GM12874 (cell line): ENCODE results near the gene B4GALT5.

Source experiments
- TF ChIP-seq, protein P1 (sequence below): IDR thresholded peaks from 2 replicates; pipeline ENCODE4 v1.5.1; 2011; ENCODE audit warnings: low read depth, mild to moderate bottlenecking, control low read depth, low read length, moderate library complexity; ENCODE audit not compliant: insufficient read depth

B4GALT5 gene

GRCh38 chr20:49661560-49662329 is 51.9 kb downstream of the B4GALT5 start:
- TF ChIP-seq, protein P1, sequence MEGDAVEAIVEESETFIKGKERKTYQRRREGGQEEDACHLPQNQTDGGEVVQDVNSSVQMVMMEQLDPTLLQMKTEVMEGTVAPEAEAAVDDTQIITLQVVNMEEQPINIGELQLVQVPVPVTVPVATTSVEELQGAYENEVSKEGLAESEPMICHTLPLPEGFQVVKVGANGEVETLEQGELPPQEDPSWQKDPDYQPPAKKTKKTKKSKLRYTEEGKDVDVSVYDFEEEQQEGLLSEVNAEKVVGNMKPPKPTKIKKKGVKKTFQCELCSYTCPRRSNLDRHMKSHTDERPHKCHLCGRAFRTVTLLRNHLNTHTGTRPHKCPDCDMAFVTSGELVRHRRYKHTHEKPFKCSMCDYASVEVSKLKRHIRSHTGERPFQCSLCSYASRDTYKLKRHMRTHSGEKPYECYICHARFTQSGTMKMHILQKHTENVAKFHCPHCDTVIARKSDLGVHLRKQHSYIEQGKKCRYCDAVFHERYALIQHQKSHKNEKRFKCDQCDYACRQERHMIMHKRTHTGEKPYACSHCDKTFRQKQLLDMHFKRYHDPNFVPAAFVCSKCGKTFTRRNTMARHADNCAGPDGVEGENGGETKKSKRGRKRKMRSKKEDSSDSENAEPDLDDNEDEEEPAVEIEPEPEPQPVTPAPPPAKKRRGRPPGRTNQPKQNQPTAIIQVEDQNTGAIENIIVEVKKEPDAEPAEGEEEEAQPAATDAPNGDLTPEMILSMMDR, result no peak

DNA sequence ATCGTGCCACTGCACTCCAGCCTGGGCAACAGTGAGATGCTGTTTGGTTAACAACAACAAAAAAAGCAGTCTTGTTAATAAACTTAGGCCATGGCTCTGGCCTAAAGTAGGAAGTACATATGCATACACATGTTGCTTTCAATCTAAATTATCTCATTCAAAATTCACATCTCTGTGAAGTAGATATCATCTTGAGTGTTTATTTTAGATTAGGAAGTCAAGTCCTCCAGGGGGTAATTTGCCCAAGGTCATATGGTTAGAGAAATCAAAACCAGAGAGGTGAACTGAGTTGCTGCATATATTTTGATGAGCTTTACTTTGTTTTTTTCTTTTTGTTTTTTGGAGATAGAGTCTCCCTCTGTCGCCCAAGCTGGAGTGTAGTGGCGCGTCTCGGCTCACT is 52.8 kb downstream of the B4GALT5 start:
- TF ChIP-seq, protein P1, result no peak

DNA sequence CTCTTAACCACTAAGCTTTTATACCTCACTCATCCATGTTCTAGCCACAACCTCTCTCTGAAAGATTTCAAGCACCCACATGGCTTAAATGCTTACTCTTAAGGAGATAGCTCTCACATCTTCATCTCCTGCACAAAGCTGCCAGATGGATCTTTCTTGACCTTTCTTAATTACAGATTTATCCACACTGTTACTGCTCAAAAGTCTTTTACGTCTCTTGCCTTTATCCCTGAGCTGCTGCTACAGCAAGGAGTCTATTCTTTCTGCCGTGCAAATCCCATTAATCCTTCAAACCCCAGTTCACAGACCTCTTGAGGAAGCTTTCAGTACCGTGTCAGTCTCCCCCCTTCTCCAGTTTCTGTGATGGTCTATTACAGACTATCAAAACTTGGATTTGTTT is 54.6 kb downstream of the B4GALT5 start:
- TF ChIP-seq, protein P1, result no peak

DNA sequence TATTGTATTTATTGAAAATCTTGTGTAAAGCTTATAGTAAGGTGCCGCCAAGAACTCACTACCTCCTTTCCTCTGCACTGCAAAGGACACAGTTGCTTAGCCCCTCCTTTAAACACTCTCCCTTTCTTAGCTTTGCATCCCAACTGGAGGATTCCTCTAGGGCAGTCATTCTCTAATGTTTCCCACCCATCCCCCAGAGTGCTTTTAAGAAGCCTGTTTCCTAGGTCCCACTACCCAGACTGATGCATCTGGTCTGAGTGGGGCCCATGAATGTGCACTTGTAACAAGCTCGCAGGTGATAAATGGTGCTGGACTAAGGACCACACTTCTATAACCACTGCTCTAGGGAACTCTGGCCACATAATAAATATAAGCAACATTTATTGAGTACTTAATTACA is 55.2 kb downstream of the B4GALT5 start:
- TF ChIP-seq, protein P1, result no peak

DNA sequence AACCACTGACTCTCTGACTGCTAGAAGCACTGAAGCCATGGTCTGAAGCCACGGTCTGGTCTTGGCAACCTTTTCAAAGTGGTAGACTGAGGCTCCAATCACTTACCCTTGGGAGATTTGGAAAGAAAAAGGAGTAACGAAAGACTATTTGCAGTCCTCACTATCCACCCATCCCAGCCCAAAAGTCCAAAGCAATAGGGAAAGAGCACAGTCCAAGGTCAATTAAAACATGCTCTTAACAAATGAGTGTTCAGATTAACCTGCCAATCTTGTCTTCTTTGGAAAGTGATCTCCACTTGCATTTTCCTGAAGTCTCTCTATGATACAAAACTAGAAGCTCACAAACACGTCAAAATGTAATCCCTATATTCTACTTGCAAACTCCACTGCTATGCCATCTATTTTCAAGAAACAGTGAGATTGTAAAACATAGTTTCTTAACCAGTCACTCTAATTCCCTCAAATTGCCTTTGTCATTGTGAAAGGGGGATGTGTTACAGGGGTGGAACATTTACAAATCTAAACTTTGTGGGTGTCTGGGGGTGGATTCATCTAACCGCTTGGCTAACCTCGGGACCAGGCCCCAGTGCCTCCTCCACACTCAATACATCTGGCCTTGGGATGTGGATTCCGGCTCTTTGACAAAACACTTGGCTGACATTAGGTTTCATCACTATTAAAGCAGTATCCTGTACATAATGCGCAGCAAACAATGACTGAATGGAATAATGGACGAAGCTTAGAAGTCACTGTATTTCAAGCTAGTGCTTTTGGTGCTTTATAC is 56.4 kb downstream of the B4GALT5 start:
- TF ChIP-seq, protein P1, result no peak

GRCh38 chr20:49656304-49656703 is 57.4 kb downstream of the B4GALT5 start:
- TF ChIP-seq, protein P1, result no peak

DNA sequence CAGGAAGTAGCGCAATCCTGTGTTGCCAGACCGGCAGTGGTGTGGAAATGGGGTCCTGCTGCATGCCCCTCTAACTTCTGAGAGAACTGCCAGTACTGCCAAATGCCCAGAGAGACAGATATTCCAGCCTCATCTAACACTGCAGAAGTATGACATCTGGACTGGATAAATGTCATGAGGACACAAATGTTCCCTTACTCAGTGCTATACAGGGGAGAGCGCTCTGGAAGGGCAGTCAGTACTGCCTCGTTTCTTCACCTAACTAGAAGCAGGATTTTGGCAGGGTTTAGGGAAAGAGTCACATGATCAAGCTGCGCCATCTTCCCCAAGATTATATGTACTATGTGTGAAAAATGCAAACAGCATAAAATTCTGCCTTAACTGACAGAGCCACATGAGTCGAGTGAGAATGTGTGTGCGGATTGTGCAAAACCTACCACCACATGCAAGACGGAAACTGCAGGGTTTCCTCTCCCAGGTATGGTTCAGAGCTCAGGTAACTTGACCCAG is 59.7 kb downstream of the B4GALT5 start:
- TF ChIP-seq, protein P1, result no peak
